Germinal center (tissue), 1 donor: ENCODE measurements around the gene MDM2.
A peak's percentile ranks its signal among the peaks of the same experiment; 100 is the strongest.
"Not testable (repeated sequence)": the region's sequence is repeated elsewhere in the genome, so short reads cannot be mapped to it uniquely, and the experiment has no call there.

ENCODE experiments used
- DNase-seq: peaks from one replicate; pipeline ENCODE4 v3.0.0; 2012; ENCODE audit warnings: mixed read lengths, low spot score

Gene MDM2

DNA sequence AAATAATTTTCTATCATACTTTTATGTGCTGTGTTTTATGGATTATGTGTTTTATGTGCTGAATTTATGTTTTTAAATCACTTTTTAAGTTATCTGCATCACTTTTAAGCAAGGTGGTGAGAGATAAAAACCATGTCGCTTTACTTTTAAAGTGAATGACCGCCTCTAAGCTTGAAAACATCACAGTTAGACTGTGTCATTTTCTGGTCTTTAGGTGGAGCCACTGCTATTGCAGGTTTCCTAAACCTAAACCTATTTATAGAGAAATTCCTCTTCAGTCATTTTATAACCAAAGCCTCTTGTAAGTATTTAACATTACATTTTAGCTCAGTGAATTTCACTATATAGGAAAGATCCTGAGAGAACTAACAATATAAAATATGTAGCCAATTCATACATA, 21.0 kb upstream of the MDM2 start:
- DNase-seq, result no peak

GRCh38 chr12:68788554-68789143, 19.3 kb upstream of the MDM2 start:
- no peak for DNase-seq

GRCh38 chr12:68789144-68789878, 18.7 kb upstream of the MDM2 start:
- no peak for DNase-seq

DNA sequence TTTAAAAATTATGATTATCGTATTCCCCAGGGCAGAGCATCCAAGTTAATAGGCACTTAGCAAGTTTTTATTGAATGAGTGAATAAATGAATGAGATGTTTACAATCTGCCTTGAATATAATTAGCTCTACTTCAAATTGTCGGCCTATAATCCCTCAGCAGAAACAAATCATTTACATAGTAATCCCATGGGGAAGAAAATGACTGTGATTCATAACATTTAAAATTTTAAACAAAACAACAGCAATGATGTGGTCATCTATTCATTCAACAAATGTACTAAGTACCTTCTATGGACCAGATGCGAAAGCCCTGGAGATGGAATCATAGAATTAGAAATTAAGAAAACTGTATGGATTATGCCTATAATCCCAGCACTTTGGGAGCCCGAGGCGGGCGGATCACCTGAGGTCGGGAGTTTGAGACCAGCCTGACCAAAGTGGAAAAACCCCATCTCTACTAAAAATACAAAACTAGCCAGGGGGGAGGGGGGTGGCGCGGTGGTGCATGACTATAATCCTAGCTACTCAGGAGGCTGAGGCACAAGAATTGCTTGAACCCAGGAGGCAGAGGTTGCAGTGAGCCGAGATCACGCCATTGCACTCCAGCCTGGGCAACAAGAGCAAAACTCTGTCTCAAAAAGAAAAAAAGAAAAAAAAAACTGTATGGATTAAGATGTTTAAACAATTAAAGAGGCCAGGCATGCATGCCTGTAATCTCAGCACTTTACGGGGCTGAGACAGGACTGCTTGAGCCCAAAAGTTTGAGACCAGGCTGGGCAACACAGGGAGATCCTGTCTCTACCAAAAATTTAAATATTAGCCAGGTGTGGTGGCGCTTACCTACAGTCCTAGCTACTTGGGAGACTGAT, 17.7 kb upstream of the MDM2 start:
- no peak for DNase-seq

GRCh38 chr12:68790952-68791234, 17.1 kb upstream of the MDM2 start:
- no peak for DNase-seq

GRCh38 chr12:68791897-68792481, 16.0 kb upstream of the MDM2 start:
- no peak for DNase-seq

DNA sequence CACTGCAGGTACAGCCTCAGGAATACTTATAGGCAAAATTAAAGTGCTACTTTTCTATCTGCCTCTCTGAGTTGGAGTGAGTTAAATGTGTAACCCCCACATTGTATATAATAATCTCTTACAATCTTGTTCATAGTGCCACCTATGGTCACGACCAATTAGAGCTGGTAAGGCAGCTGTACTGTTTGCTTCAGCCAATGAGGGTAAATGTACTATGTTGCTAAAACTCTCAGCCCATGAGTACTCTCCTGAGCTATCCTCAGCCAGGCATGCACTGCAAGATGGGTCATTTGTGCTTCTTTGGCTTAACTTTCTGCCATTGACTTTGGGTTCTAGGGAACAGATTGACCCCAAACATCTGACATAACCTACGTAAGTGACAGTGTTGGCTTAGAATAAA, 15.0 kb upstream of the MDM2 start:
- peak; percentile 94 for DNase-seq

DNA sequence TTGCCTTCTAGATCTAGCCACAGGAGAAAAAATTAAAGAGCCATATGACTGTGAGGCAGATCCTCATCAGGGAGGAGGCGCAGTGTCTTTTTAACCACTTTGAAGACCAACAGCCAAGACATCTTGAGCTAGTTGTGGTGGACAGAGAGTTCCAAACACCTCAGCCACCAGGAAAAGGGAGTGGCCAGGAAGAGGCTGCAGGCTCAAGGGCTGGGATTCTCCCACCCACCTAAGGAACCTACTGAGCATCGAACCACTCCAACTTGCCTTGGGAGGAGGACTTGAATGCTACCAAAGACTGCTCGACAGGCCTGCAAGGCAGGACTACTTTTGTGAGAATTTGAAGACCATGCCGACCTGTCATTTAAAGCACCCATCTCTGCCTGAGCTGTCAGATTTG, 14.5 kb upstream of the MDM2 start:
- no peak for DNase-seq

GRCh38 chr12:68793975-68794652, 13.9 kb upstream of the MDM2 start:
- no peak for DNase-seq

DNA sequence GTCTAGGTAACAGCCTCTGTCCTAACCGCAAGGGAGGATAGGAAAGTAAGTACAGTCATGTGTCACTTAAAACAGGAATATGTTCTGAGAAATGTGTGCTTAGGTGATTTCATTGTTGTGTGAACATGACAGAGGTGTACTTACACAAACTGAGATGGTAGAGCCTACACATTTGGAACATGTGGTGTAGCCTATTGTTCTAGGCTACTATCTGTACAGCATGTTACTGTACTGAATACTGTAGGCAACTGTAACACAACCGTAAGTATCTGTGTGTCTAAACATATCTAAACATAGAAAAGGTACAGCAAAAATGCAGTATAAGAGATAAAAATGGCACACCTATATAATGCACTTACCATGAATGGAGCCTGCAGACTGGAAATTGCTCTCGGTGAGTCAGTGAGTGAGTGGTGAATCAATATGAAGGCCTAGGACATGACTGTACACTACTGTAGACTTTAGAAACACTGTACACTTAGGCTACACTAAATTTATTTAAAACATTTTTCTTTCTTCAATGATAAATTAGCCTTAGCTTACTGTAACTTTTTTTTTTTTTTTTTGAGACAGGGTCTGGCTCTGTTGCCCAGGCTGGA, 13.2 kb upstream of the MDM2 start:
- DNase-seq, result no peak

GRCh38 chr12:68796399-68796798, 11.6 kb upstream of the MDM2 start:
- DNase-seq, result no peak

DNA sequence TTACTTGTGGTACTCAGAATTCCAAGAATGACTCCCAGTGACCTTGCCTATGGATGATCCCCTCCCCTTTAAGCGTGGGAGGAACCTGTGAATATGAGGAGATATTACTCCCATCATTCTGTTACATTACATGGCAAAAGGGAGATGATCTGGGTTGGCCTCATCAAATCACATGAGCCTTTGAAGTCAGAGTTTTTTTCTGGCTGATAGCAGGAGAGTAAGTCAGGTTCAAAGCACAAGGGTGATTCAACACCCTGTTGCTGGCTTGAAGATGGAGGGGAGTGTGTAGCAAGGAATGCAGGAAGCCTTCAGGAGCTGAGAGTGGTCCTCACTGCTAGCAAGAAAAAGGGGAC, 9.1 kb upstream of the MDM2 start:
- DNase-seq, result no peak

- DNase-seq, result no peak
These were observed 7.7 kb upstream of the MDM2 start for GRCh38 chr12:68800294-68800693.

- not testable (repeated sequence) for DNase-seq
These were observed 6.9 kb upstream of the MDM2 start for GRCh38 chr12:68801124-68801523.

DNA sequence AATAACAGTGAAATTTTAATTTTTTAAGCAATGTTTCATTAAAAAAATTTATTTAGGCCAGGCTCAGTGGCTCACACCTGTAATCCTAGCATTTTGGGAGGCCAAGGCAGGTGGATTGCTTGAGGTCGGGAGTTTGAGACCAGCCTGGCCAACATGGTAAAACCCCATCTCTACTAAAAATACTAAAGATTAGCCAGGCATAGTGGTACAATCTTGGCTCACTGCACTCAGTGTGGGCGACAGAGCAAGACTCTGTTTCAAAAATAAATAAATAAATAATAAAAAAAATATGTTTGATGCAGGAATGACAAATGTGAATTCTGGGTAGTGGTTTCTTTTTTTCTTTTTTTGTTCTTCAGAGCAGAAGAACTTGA, 5.6 kb upstream of the MDM2 start:
- DNase-seq, result not testable (repeated sequence)

GRCh38 chr12:68802911-68803651, 4.9 kb upstream of the MDM2 start:
- DNase-seq, result not testable (repeated sequence)

GRCh38 chr12:68803948-68804656, 3.9 kb upstream of the MDM2 start:
- no peak for DNase-seq

- no peak for DNase-seq
These were observed 3.1 kb upstream of the MDM2 start for GRCh38 chr12:68804657-68805591.

DNA sequence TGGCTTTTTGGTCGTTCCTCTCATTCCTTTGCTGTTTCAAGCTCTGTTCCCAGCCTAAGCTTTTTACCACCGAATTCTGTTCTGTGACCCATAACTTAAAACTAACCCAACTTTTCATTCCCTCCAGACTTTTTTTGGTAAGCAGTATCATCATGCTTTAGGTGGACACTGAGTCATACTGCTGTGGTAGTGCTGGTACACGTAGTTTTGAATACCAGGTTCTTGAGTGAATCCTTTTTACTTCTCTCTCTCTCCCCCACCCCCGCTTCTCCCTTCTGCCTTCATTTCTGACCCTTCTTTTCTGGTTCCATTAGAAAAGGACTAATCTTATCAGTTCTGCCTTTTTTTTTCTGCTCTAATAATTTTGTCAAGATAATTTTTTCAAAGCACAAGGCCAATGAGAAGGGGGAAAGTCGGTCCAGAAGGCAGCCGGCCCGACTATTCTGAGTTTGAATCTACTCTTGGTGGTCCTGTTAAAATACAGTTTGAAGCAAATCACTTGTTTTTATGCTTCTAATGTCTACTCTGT, 2.3 kb upstream of the MDM2 start:
- no peak for DNase-seq
